ENCODE data around the gene SPEN.

DNA sequence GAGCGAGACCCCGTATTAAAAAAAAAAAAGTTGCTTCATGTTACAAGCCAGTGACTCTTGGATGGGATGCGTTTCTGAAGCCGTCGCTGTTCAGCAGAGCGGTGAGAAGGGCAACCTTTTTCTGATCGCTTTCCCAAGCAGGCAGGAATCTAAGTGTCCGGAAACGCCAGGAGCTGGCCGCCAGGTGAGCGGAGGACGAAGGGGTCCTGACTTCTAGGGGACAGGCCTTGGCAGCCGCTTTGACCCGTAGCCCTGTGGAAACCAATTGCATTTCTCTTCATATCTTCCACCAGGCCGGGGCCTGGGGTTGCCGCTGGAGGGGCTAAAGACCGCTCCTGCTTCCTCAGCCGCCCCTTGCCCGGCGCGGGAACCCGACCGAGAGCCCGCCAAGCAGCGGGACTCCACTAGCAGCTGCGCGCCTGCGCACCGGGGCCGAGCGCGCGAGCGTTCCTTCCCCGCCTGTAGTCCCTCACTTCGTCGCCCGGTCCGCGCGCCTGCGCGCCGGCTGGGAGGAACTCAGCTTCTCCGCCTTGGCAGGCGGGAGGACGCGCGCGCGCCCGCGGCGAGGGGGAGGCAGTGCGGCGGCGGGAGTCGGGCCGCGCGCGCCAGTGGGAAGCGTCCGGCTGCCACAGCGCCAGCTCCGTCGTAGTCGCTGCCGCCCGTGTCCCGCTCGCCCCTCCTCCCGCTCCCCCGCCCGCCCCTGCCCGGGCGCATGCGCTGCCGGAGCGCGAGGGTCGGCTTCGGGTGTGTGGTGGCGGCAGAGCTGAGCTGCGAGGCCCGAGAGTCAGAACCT is at the start of gene SPEN:
- TF ChIP-seq EZH2 (IDR thresholded peaks at IDR 0.05; ENCODE audit: borderline replicate concordance) (no peak), EZH2phosphoT487 (IDR thresholded peaks at IDR 0.05; ENCODE audit: low read depth, severe bottlenecking, unreplicated experiment) (no peak)
- TF ChIP-seq, protein P1, sequence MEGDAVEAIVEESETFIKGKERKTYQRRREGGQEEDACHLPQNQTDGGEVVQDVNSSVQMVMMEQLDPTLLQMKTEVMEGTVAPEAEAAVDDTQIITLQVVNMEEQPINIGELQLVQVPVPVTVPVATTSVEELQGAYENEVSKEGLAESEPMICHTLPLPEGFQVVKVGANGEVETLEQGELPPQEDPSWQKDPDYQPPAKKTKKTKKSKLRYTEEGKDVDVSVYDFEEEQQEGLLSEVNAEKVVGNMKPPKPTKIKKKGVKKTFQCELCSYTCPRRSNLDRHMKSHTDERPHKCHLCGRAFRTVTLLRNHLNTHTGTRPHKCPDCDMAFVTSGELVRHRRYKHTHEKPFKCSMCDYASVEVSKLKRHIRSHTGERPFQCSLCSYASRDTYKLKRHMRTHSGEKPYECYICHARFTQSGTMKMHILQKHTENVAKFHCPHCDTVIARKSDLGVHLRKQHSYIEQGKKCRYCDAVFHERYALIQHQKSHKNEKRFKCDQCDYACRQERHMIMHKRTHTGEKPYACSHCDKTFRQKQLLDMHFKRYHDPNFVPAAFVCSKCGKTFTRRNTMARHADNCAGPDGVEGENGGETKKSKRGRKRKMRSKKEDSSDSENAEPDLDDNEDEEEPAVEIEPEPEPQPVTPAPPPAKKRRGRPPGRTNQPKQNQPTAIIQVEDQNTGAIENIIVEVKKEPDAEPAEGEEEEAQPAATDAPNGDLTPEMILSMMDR (IDR thresholded peaks at IDR 0.05; ENCODE audit: poor library complexity): peak; percentile 12
